Measurements from ENCODE around the gene SLC26A1. TPM values are rescaled to one million over a fixed set of nuclear protein-coding genes. Genes with fewer than 3 reads are reported as not detected.

SLC26A1 gene
- total and polyA plus RNA-seq, 2 of the 13 experiments (the other 11 are each of a cell fraction or from before 2014, with no cell fraction given): 5.4 to 22.9 TPM

DNA sequence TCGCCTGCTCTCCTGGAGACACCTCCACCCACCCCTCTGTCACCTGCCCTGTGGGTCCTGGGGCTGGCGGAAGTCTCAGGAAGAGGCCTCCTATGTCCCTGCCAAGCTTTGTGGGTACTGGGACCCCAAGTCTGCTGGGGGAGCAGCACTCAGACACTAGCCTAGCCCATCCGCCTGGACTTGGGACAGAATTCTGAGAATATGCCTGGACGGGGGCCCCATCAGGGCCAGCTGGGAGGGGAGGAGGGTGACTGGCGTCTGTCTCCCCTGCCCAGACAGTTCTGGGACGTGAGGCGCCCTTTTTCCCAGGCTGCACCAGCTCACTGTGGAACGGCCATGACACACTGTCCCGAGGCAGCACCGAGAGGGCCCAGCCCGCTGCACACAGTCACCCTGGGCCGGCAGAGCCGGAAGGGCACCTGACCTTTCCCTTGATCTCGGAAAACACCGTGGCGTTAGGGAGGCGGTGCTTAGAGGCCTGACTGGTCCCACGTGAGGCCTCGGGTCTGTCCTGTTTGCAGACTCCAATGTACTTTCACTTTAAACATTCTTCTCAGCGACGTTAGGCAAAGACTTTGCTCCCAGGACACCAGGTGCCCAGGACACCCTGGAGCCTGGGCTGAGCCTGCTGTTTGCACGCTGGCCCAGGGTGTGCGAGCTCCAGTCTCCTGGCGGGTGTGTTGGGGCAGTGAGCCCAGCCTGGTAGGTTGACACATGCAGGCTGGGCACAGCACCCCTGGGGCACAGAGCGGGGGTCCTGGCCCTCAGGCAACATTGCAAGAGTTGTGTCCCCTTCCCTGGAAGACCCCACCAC, 700 bp downstream of the SLC26A1 start (continued):
- TF ChIP-seq, protein P1, sequence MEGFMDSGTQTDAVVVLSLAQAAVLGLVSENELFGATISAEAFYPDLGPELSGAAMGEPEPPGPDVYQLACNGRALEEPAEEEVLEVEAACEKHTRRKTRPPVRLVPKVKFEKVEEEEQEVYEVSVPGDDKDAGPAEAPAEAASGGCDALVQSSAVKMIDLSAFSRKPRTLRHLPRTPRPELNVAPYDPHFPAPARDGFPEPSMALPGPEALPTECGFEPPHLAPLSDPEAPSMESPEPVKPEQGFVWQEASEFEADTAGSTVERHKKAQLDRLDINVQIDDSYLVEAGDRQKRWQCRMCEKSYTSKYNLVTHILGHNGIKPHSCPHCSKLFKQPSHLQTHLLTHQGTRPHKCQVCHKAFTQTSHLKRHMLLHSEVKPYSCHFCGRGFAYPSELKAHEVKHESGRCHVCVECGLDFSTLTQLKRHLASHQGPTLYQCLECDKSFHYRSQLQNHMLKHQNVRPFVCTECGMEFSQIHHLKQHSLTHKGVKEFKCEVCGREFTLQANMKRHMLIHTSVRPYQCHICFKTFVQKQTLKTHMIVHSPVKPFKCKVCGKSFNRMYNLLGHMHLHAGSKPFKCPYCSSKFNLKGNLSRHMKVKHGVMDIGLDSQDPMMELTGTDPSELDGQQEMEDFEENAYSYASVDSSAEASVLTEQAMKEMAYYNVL (CRISPR knock-in tag; IDR thresholded peaks at IDR 0.05; ENCODE audit: borderline replicate concordance): no peak; the same call in 1 of the 2 replicates
- TF ChIP-seq CENPX (CRISPR knock-in tag; IDR thresholded peaks at IDR 0.05): no peak
- TF ChIP-seq MATR3 (CRISPR knock-in tag; IDR thresholded peaks at IDR 0.05): no peak
- TF ChIP-seq ZNF781 (CRISPR knock-in tag; IDR thresholded peaks at IDR 0.05; ENCODE audit: borderline replicate concordance, not compliant biosample characterization): peak; percentile 73
- peak; percentile 95 for TF ChIP-seq ZNF510 (CRISPR knock-in tag; IDR thresholded peaks at IDR 0.05; ENCODE audit: low read depth)
- TF ChIP-seq, protein P2, sequence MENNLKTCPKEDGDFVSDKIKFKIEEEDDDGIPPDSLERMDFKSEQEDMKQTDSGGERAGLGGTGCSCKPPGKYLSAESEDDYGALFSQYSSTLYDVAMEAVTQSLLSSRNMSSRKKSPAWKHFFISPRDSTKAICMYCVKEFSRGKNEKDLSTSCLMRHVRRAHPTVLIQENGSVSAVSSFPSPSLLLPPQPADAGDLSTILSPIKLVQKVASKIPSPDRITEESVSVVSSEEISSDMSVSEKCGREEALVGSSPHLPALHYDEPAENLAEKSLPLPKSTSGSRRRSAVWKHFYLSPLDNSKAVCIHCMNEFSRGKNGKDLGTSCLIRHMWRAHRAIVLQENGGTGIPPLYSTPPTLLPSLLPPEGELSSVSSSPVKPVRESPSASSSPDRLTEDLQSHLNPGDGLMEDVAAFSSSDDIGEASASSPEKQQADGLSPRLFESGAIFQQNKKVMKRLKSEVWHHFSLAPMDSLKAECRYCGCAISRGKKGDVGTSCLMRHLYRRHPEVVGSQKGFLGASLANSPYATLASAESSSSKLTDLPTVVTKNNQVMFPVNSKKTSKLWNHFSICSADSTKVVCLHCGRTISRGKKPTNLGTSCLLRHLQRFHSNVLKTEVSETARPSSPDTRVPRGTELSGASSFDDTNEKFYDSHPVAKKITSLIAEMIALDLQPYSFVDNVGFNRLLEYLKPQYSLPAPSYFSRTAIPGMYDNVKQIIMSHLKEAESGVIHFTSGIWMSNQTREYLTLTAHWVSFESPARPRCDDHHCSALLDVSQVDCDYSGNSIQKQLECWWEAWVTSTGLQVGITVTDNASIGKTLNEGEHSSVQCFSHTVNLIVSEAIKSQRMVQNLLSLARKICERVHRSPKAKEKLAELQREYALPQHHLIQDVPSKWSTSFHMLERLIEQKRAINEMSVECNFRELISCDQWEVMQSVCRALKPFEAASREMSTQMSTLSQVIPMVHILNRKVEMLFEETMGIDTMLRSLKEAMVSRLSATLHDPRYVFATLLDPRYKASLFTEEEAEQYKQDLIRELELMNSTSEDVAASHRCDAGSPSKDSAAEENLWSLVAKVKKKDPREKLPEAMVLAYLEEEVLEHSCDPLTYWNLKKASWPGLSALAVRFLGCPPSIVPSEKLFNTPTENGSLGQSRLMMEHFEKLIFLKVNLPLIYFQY (CRISPR knock-in tag; IDR thresholded peaks at IDR 0.05; ENCODE audit: borderline replicate concordance): peak; percentile 99
- peak; percentile 63 to 75; a peak in 3 of 4 replicates for TF ChIP-seq EP300 (IDR thresholded peaks at IDR 0.05; ENCODE audit: low read depth in 2 of 2, low read length in 2 of 2)
- peak; percentile 80; the same call in 1 of the 2 replicates for TF ChIP-seq EP300 (CRISPR knock-in tag; IDR thresholded peaks at IDR 0.05; ENCODE audit: borderline replicate concordance)
- TF ChIP-seq NFKBIZ (CRISPR knock-in tag; IDR thresholded peaks at IDR 0.05): no peak; the same call in 1 of the 2 replicates
- TF ChIP-seq, protein P3, sequence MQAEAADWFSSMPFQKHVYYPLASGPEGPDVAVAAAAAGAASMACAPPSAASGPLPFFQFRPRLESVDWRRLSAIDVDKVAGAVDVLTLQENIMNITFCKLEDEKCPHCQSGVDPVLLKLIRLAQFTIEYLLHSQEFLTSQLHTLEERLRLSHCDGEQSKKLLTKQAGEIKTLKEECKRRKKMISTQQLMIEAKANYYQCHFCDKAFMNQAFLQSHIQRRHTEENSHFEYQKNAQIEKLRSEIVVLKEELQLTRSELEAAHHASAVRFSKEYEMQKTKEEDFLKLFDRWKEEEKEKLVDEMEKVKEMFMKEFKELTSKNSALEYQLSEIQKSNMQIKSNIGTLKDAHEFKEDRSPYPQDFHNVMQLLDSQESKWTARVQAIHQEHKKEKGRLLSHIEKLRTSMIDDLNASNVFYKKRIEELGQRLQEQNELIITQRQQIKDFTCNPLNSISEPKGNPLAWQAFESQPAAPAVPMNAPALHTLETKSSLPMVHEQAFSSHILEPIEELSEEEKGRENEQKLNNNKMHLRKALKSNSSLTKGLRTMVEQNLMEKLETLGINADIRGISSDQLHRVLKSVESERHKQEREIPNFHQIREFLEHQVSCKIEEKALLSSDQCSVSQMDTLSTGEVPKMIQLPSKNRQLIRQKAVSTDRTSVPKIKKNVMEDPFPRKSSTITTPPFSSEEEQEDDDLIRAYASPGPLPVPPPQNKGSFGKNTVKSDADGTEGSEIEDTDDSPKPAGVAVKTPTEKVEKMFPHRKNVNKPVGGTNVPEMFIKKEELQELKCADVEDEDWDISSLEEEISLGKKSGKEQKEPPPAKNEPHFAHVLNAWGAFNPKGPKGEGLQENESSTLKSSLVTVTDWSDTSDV (CRISPR knock-in tag; IDR thresholded peaks at IDR 0.05): no peak
- TF ChIP-seq ZNF383 (CRISPR knock-in tag; IDR thresholded peaks at IDR 0.05; ENCODE audit: borderline replicate concordance): no peak
- TF ChIP-seq CAMTA2 (CRISPR knock-in tag; IDR thresholded peaks at IDR 0.05; ENCODE audit: borderline replicate concordance): no peak
- TF ChIP-seq, protein P4, sequence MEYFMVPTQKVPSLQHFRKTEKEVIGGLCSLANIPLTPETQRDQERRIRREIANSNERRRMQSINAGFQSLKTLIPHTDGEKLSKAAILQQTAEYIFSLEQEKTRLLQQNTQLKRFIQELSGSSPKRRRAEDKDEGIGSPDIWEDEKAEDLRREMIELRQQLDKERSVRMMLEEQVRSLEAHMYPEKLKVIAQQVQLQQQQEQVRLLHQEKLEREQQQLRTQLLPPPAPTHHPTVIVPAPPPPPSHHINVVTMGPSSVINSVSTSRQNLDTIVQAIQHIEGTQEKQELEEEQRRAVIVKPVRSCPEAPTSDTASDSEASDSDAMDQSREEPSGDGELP (IDR thresholded peaks at IDR 0.05; ENCODE audit: borderline replicate concordance, low read depth): peak; percentile 76; the same call in 1 of the 2 replicates
- TF ChIP-seq ZBTB3 (CRISPR knock-in tag; IDR thresholded peaks at IDR 0.05; ENCODE audit: borderline replicate concordance, low read depth): peak; percentile 75; the same call in 1 of the 2 replicates
- TF ChIP-seq, protein P5, sequence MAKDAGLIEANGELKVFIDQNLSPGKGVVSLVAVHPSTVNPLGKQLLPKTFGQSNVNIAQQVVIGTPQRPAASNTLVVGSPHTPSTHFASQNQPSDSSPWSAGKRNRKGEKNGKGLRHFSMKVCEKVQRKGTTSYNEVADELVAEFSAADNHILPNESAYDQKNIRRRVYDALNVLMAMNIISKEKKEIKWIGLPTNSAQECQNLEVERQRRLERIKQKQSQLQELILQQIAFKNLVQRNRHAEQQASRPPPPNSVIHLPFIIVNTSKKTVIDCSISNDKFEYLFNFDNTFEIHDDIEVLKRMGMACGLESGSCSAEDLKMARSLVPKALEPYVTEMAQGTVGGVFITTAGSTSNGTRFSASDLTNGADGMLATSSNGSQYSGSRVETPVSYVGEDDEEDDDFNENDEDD (CRISPR knock-in tag; IDR thresholded peaks at IDR 0.05; ENCODE audit: borderline replicate concordance): peak; percentile 50; the same call in 1 of the 2 replicates
- TF ChIP-seq GTF2F1 (IDR thresholded peaks at IDR 0.05; ENCODE audit: low read length): 0 out of 2 replicates have a peak, but pooled peaks have one; percentile 75

Data from HepG2 (cell line).